T-helper 17 cell (primary cell): ENCODE results near the gene ZDBF2. TPM values are rescaled to one million over a fixed set of nuclear protein-coding genes. Genes with fewer than 3 reads are reported as not detected.
"Not testable (repeated sequence)": the region's sequence is repeated elsewhere in the genome, so short reads cannot be mapped to it uniquely, and the experiment has no call there.

Experiments used
- ATAC-seq: fragments of 150-1000 bp; cut with Tn5 transposase; 2 replicates; pipeline ENCODE4 v1.10.0; 2021; ENCODE audit warnings: mild to moderate bottlenecking, moderate library complexity
- DNase-seq, 3 donors: peaks; one replicate each; pipeline versions ENCODE4 v3.0.0 to v3.0.0-alpha.2; 2020 to 2021
- H3K9me3 ChIP-seq: one replicate; pipeline ENCODE4 v1.7.0; 2013; ENCODE audit warnings: low read length, mild to moderate bottlenecking; ENCODE audit not compliant: control insufficient read depth, poor library complexity, severe bottlenecking
- H3K27ac Mint-ChIP-seq: one replicate; pipeline ENCODE4 v1.8.0; 2022; ENCODE audit warnings: mild to moderate bottlenecking, moderate library complexity, mixed read lengths
- H3K27me3 Mint-ChIP-seq: one replicate; pipeline ENCODE4 v1.8.0; 2022; ENCODE audit warnings: mixed read lengths
- H3K36me3 Mint-ChIP-seq: one replicate; pipeline ENCODE4 v1.8.0; 2022; ENCODE audit warnings: low read depth, mixed read lengths
- H3K4me1 Mint-ChIP-seq: one replicate; pipeline ENCODE4 v1.8.0; 2022; ENCODE audit warnings: mild to moderate bottlenecking, mixed read lengths
- H3K4me3 Mint-ChIP-seq: one replicate; pipeline ENCODE4 v1.8.0; 2022; ENCODE audit warnings: mild to moderate bottlenecking, moderate library complexity, mixed read lengths
- total RNA-seq, 4 donors: library from RNA in 2 of 4; stranded (reverse) in 2 of 4; gene quantifications; one replicate each; pipeline ENCODE4 v1.2.3 and lab custom pipeline; 2022 to 2026

The ZDBF2 gene
- total RNA-seq, 2 donors from 2014 or later: 14.0 to 23.2 TPM

GRCh38 chr2:206266130-206267125, 8.0 kb upstream of the ZDBF2 start:
- no peaks in the 10 kb centered on the region for H3K9me3 ChIP-seq
- no peak for ATAC-seq
- no peak overlapping the region for H3K27ac Mint-ChIP-seq
- no peak for DNase-seq
- no peak overlapping the region for H3K4me3 Mint-ChIP-seq
- peaks cover 2% of the 10 kb centered on the region for H3K36me3 Mint-ChIP-seq
- peaks cover 75% of the 10 kb centered on the region for H3K27me3 Mint-ChIP-seq
- peaks cover 6% of the 10 kb centered on the region for H3K4me1 Mint-ChIP-seq

GRCh38 chr2:206267567-206267966, 6.9 kb upstream of the ZDBF2 start:
- no peaks in the 10 kb centered on the region for H3K9me3 ChIP-seq
- H3K27me3 Mint-ChIP-seq: peaks cover 76% of the 10 kb centered on the region
- DNase-seq: no peak
- no peak overlapping the region for H3K27ac Mint-ChIP-seq
- peaks cover 2% of the 10 kb centered on the region for H3K36me3 Mint-ChIP-seq
- no peak overlapping the region for H3K4me3 Mint-ChIP-seq
- no peak for ATAC-seq
- H3K4me1 Mint-ChIP-seq: peaks cover 6% of the 10 kb centered on the region

GRCh38 chr2:206271065-206271464, 3.4 kb upstream of the ZDBF2 start:
- no peak for ATAC-seq
- Mint-ChIP-seq H3K4me3 (no peak overlapping the region), H3K4me1 (peaks cover 12% of the 10 kb centered on the region), H3K27ac (no peak overlapping the region), H3K27me3 (peaks cover 61% of the 10 kb centered on the region), H3K36me3 (no peaks in the 10 kb centered on the region)
- no peak for DNase-seq
- no peaks in the 10 kb centered on the region for H3K9me3 ChIP-seq

GRCh38 chr2:206273905-206274304, 558 bp upstream of the ZDBF2 start:
- H3K4me3 Mint-ChIP-seq: peak overlapping the region; percentile 91
- peaks cover 14% of the 10 kb centered on the region for H3K4me1 Mint-ChIP-seq
- H3K27ac Mint-ChIP-seq: peak overlapping the region; percentile 86
- H3K9me3 ChIP-seq: no peaks in the 10 kb centered on the region
- DNase-seq (no peak), ATAC-seq (peak; percentile 4)
- H3K36me3 Mint-ChIP-seq: no peaks in the 10 kb centered on the region
- peaks cover 48% of the 10 kb centered on the region for H3K27me3 Mint-ChIP-seq

GRCh38 chr2:206275312-206276055, 1.0 kb downstream of the ZDBF2 start:
- Mint-ChIP-seq H3K4me1 (peaks cover 14% of the 10 kb centered on the region), H3K36me3 (no peaks in the 10 kb centered on the region), H3K4me3 (peak overlapping the region; percentile 91), H3K27me3 (peaks cover 42% of the 10 kb centered on the region), H3K27ac (peak overlapping the region; percentile 70)
- H3K9me3 ChIP-seq: no peaks in the 10 kb centered on the region
- no peak for DNase-seq
- ATAC-seq: peak; percentile 57

- DNase-seq (no peak), ATAC-seq (no peak)
- H3K4me3 Mint-ChIP-seq: peak overlapping the region; percentile 91
- no peaks in the 10 kb centered on the region for H3K36me3 Mint-ChIP-seq
- H3K4me1 Mint-ChIP-seq: peaks cover 14% of the 10 kb centered on the region
- H3K27ac Mint-ChIP-seq: peak overlapping the region; percentile 70
- H3K9me3 ChIP-seq: no peaks in the 10 kb centered on the region
- H3K27me3 Mint-ChIP-seq: peaks cover 37% of the 10 kb centered on the region
Measured at GRCh38 chr2:206276169-206276942, 1.9 kb downstream of the ZDBF2 start.

DNA sequence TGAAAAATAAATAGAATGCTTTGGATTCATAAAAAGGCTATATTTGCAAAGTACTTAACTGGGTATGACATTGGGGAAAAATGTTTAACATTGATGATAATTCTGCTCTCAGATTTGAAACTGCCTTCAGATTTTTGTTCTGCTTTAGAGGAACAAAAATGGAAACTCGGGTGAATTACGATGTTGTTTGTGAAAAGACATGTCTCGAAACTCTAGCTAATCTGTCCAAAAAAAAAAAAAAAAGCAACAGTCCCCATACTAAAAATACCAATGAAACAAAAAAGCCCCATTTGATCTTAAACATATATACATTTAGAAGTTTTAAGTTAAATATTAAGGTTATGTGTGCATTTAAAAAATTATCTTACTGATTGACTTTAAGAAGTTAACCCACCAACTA, 3.0 kb downstream of the ZDBF2 start:
- Mint-ChIP-seq H3K27ac (no peak overlapping the region), H3K4me1 (peaks cover 14% of the 10 kb centered on the region), H3K36me3 (no peaks in the 10 kb centered on the region), H3K4me3 (no peak overlapping the region), H3K27me3 (peaks cover 30% of the 10 kb centered on the region)
- no peaks in the 10 kb centered on the region for H3K9me3 ChIP-seq
- ATAC-seq (no peak), DNase-seq (no peak)

GRCh38 chr2:206282746-206283145, 8.3 kb downstream of the ZDBF2 start:
- Mint-ChIP-seq H3K27me3 (peaks cover 6% of the 10 kb centered on the region), H3K4me1 (no peaks in the 10 kb centered on the region), H3K36me3 (peaks cover 2% of the 10 kb centered on the region), H3K4me3 (no peak overlapping the region), H3K27ac (no peak overlapping the region)
- ATAC-seq (no peak), DNase-seq (no peak)
- peaks cover 3% of the 10 kb centered on the region for H3K9me3 ChIP-seq

GRCh38 chr2:206287197-206287596, 12.7 kb downstream of the ZDBF2 start:
- ATAC-seq (no peak), DNase-seq (no peak)
- Mint-ChIP-seq H3K36me3 (peaks cover 4% of the 10 kb centered on the region), H3K4me3 (no peak overlapping the region), H3K27me3 (no peaks in the 10 kb centered on the region), H3K27ac (no peak overlapping the region), H3K4me1 (no peaks in the 10 kb centered on the region)
- peaks cover 3% of the 10 kb centered on the region for H3K9me3 ChIP-seq

- Mint-ChIP-seq H3K27me3 (no peaks in the 10 kb centered on the region), H3K4me3 (no peak overlapping the region), H3K36me3 (peaks cover 4% of the 10 kb centered on the region), H3K27ac (no peak overlapping the region), H3K4me1 (no peaks in the 10 kb centered on the region)
- DNase-seq (no peak), ATAC-seq (no peak)
- peaks cover 3% of the 10 kb centered on the region for H3K9me3 ChIP-seq
Measured at GRCh38 chr2:206289391-206289790, 14.9 kb downstream of the ZDBF2 start.

DNA sequence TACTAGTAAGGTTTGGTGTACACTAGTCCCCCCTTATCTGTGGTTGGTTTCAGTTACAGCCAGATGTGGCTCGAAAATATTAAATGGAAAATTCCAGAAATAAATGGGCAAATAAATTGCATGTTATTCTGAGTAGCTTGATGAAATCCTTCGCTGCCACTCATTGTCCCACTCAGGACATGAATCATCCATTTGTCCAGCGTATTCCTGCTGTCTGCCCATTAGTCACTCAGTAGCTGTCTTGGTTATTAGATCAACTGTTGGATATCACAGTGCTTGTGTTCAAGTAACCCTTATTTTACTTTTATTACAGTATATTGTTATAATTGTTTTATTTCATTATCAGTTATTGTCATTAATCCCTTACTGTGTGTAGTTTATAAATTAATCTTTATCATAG, 21.7 kb downstream of the ZDBF2 start:
- ATAC-seq (no peak), DNase-seq (no peak)
- Mint-ChIP-seq H3K36me3 (no peaks in the 10 kb centered on the region), H3K27ac (no peak overlapping the region), H3K4me1 (peaks cover 2% of the 10 kb centered on the region), H3K4me3 (no peak overlapping the region), H3K27me3 (no peaks in the 10 kb centered on the region)
- no peaks in the 10 kb centered on the region for H3K9me3 ChIP-seq

- H3K27me3 Mint-ChIP-seq, H3K27ac Mint-ChIP-seq, ATAC-seq, H3K4me3 Mint-ChIP-seq, DNase-seq, H3K9me3 ChIP-seq, H3K36me3 Mint-ChIP-seq, H3K4me1 Mint-ChIP-seq: not testable (repeated sequence)
Measured at GRCh38 chr2:206299608-206300007, 25.1 kb downstream of the ZDBF2 start.
